ENCODE measurements around the gene TMEM131L.
"Not testable (repeated sequence)": the region's sequence is repeated elsewhere in the genome, so short reads cannot be mapped to it uniquely, and the experiment has no call there.

The TMEM131L gene

GRCh38 chr4:153582954-153583702, 117.0 kb downstream of the TMEM131L start:
- H3K36me3 ChIP-seq (ENCODE audit: insufficient read depth, low read length): no peaks in the 10 kb centered on the region; the same call in 1 of the 2 replicates

DNA sequence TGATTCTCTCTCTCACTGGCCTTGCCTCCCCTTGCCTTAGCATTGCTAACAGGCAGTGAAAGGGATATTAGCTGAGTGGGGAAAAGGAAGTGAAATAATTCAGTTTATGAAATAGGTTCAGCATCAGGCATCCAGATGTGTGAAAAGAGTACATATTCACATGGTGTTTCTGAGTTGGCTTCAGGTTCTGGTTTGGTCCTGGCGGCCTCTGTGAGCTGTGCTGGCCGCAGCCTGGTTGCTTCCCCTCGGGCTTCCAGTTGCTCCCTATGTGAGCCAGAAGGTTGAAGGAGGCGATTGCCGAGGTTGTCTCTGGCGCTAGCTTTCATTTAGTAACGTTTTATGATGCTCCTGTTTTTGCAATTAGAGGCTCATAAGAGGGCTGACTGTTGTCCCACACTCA, 118.9 kb downstream of the TMEM131L start:
- Histone ChIP-seq H3K9ac (ENCODE audit: low read depth, low read length) (no peak overlapping the region), H3K9me3 (ENCODE audit: control insufficient read depth, insufficient read depth, low read length) (no peaks in the 10 kb centered on the region), H3K4me1 (ENCODE audit: insufficient read depth, low read length) (no peaks in the 10 kb centered on the region), H3K36me3 (ENCODE audit: insufficient read depth, low read length) (peaks cover 4% of the 10 kb centered on the region)

More at GRCh38 chr4:153582954-153583702, 117.0 kb downstream of the TMEM131L start:
- H3K9ac ChIP-seq (ENCODE audit: low read depth, low read length): no peak overlapping the region
- no peaks in the 10 kb centered on the region for H3K4me1 ChIP-seq (ENCODE audit: insufficient read depth, low read length)
- no peaks in the 10 kb centered on the region for H3K9me3 ChIP-seq (ENCODE audit: control insufficient read depth, insufficient read depth, low read length)

DNA sequence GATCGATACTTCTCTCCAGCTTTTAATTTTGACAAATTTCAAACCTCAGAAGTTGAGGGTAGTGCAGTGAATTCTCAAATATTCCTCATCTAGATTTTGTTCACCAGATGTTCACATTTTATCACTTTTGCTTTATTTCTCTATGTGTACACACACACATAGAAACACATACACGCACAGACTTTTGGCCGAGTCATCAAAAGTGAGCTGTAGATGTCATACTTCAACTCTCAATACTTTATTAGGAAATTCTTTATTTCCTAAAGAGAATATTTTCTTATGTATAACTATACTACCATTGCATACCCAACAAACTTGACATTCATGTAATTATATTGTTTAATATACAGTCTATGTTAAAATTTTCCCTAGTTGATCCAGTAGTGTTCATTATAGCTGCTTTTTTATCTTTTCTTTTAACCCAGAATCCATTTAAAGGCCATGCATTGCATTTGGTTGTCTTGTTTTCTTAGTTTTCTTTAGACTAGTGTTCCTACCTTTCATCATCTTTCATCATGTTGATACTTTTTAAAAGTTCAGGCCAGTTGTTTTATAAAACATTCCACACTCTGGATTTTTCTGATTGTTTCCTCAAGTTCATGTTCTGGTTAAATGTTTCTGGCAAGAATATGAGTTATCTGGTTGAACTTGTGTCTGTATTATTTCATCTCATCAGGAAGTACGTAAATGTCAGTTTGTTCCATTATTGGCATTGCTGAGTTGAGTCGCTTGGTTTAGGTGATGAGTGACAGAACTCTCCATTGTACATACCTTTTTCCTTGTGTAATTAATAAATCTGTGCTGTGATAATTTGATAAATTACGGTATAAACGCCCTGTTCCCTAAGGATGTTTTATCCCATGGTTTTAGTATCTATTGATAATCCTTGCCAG, 123.8 kb downstream of the TMEM131L start:
- Histone ChIP-seq H3K9me3 (ENCODE audit: control insufficient read depth, insufficient read depth, low read length) (no peaks in the 10 kb centered on the region), H3K4me1 (ENCODE audit: insufficient read depth, low read length) (no peaks in the 10 kb centered on the region), H3K36me3 (ENCODE audit: insufficient read depth, low read length) (peaks cover 8% of the 10 kb centered on the region; the same call in 1 of the 2 replicates), H3K9ac (ENCODE audit: low read depth, low read length) (no peak overlapping the region)

GRCh38 chr4:153591441-153591840, 125.3 kb downstream of the TMEM131L start:
- H3K9ac ChIP-seq (ENCODE audit: low read depth, low read length): no peak overlapping the region
- H3K36me3 ChIP-seq (ENCODE audit: insufficient read depth, low read length): peaks cover 14% of the 10 kb centered on the region; the same call in 1 of the 2 replicates
- H3K9me3 ChIP-seq (ENCODE audit: control insufficient read depth, insufficient read depth, low read length): no peaks in the 10 kb centered on the region
- no peaks in the 10 kb centered on the region for H3K4me1 ChIP-seq (ENCODE audit: insufficient read depth, low read length)

- H3K36me3 ChIP-seq (ENCODE audit: insufficient read depth, low read length): peaks cover 14% of the 10 kb centered on the region; the same call in 1 of the 2 replicates
- H3K9me3 ChIP-seq (ENCODE audit: control insufficient read depth, insufficient read depth, low read length): no peaks in the 10 kb centered on the region
These were observed 125.9 kb downstream of the TMEM131L start for GRCh38 chr4:153592064-153592463.

DNA sequence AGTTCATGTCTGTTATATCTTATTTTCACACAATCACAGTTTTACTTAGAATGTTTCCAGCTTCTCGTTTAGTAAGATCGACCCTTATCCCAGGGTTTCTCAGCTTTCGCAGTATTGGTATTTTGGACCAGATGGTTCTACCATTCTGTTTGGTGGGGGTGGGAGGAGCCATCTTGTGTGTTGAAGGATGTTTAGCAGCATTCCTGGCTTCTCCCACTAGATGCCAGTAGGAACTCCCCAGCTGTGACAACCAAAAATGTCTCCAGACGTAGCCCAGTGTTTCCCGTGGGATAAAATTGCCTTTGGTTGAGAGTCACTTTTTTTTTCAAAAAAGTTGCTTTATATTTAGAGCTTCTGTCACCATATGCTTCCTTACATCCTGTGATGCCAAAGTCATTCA, 127.0 kb downstream of the TMEM131L start:
- Histone ChIP-seq H3K36me3 (ENCODE audit: insufficient read depth, low read length) (peaks cover 16% of the 10 kb centered on the region), H3K4me1 (ENCODE audit: insufficient read depth, low read length) (no peaks in the 10 kb centered on the region), H3K9ac (ENCODE audit: low read depth, low read length) (no peak overlapping the region), H3K9me3 (ENCODE audit: control insufficient read depth, insufficient read depth, low read length) (no peaks in the 10 kb centered on the region)

More at GRCh38 chr4:153592064-153592463, 125.9 kb downstream of the TMEM131L start:
- Histone ChIP-seq H3K4me1 (ENCODE audit: insufficient read depth, low read length) (no peaks in the 10 kb centered on the region), H3K9ac (ENCODE audit: low read depth, low read length) (no peak overlapping the region)

DNA sequence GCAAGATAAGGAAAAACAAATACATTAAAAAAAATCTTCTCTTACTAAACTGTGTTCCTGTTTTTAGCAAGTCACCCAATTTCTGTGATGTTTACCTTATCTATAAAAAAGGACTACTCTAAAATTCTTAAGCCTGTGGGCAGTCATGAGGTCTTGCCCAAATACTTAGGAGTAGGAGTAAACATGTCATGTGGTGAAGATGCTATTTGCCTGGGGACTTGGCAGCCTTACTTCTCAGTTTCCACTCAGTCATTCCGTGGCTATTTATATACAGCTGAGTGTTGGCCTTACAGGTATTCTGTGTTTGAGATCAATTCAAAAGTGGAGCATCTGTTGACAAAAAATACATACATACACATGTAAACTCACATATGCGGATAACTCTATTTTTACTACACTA, 128.1 kb downstream of the TMEM131L start:
- no peaks in the 10 kb centered on the region for H3K9me3 ChIP-seq (ENCODE audit: control insufficient read depth, insufficient read depth, low read length)
- no peak overlapping the region for H3K9ac ChIP-seq (ENCODE audit: low read depth, low read length)
- peaks cover 17% of the 10 kb centered on the region for H3K36me3 ChIP-seq (ENCODE audit: insufficient read depth, low read length)
- no peaks in the 10 kb centered on the region for H3K4me1 ChIP-seq (ENCODE audit: insufficient read depth, low read length)

GRCh38 chr4:153595894-153596601, 129.9 kb downstream of the TMEM131L start:
- no peak overlapping the region for H3K9ac ChIP-seq (ENCODE audit: low read depth, low read length)
- H3K36me3 ChIP-seq (ENCODE audit: insufficient read depth, low read length): peaks cover 12% of the 10 kb centered on the region
- H3K9me3 ChIP-seq (ENCODE audit: control insufficient read depth, insufficient read depth, low read length): no peaks in the 10 kb centered on the region
- H3K4me1 ChIP-seq (ENCODE audit: insufficient read depth, low read length): no peaks in the 10 kb centered on the region

GRCh38 chr4:153602758-153603157, 136.6 kb downstream of the TMEM131L start:
- Histone ChIP-seq H3K36me3 (ENCODE audit: insufficient read depth, low read length) (peaks cover 7% of the 10 kb centered on the region), H3K9me3 (ENCODE audit: control insufficient read depth, insufficient read depth, low read length) (no peaks in the 10 kb centered on the region), H3K9ac (ENCODE audit: low read depth, low read length) (no peak overlapping the region), H3K4me1 (ENCODE audit: insufficient read depth, low read length) (no peaks in the 10 kb centered on the region)

DNA sequence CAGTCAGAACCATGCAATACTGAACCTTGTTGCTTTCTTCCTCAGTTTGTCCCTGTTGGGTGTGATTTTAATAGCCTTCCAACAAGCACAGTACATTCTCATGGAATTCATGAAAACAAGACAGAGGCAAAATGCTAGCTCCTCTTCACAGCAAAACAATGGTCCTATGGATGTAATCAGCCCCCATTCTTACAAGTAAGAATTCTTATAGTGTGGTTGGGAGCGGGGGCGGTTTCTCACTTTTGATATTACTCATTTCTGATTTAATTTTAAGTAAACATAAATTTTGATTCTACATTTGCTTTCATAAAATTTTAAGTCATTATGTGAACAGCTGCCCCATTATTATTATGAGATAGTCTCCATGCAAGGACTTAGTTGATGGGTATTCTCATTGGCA, 137.1 kb downstream of the TMEM131L start:
- H3K9me3 ChIP-seq (ENCODE audit: control insufficient read depth, insufficient read depth, low read length): no peaks in the 10 kb centered on the region
- H3K36me3 ChIP-seq (ENCODE audit: insufficient read depth, low read length): peaks cover 4% of the 10 kb centered on the region; the same call in 1 of the 2 replicates
- no peaks in the 10 kb centered on the region for H3K4me1 ChIP-seq (ENCODE audit: insufficient read depth, low read length)
- H3K9ac ChIP-seq (ENCODE audit: low read depth, low read length): no peak overlapping the region

DNA sequence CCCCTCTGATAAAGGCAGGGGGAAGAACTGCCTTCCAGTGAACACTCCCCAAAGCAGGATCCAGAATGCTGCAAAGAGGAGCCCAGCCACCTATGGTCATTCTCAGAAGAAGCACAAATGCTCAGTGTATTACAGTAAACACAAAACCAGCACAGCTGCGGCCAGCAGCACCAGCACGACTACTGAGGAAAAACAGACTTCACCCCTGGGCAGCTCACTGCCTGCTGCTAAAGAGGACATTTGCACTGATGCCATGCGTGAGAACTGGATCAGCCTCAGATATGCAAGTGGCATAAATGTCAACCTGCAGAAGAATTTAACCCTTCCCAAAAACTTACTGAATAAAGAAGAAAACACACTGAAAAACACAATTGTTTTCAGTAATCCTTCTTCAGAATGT, 137.7 kb downstream of the TMEM131L start:
- Histone ChIP-seq H3K9me3 (ENCODE audit: control insufficient read depth, insufficient read depth, low read length) (no peaks in the 10 kb centered on the region), H3K9ac (ENCODE audit: low read depth, low read length) (no peak overlapping the region), H3K4me1 (ENCODE audit: insufficient read depth, low read length) (no peaks in the 10 kb centered on the region), H3K36me3 (ENCODE audit: insufficient read depth, low read length) (peaks cover 4% of the 10 kb centered on the region; the same call in 1 of the 2 replicates)

DNA sequence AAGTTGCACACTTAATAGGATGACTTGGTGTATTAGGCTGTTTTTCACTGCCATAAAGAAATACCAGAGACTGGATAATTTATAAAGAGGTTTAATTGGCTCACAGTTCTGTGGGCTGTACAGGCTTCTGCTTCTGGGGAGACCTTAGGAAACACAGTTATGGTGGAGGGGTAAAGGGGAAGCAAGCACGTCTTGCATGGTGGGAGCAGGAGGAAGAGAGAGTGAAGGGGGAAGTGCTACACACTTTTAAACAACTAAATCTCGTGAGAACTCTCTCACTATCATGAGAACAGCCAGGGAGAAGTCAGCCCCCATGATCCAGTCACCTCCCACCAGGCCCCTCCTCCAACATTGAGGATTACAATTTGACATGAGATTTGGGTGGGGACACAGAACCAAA, 142.9 kb downstream of the TMEM131L start:
- H3K9me3 ChIP-seq (ENCODE audit: control insufficient read depth, insufficient read depth, low read length); H3K9ac ChIP-seq (ENCODE audit: low read depth, low read length); H3K36me3 ChIP-seq (ENCODE audit: insufficient read depth, low read length); H3K4me1 ChIP-seq (ENCODE audit: insufficient read depth, low read length): not testable (repeated sequence)

DNA sequence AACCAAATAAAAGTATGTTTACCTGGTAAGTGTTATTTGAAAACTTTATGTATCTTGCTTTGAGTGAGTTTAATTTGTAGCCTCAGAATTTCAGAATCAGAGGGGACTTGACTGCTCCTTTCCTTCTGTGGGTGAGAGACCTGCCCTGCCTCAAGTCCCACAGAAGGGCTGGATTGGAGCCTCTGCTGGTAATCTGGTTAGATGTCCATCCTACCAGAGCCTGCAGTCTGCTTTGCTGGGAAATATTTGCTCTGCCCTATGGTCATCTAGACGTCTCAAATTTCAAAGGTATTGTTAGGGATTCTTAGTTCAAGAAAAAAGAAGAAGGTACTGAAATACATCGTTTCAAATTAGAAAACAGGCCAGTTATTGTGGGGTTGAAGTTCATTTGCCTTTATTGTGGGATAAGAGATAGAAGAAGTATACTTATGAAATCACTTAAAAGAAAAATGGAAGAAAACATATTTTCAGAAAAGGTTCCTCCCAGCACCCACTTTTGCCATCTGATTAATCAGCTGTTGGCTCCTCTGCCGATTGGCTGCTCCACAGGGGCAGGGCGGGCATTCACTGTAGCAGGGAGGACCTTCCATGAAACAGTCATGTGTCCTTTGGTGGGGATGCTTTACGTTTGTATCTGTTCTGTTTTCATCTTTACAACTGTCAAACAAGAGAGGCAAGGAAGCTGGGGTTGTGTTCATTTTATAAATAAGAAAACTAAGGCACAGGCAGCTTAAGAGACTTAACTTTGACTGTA, 144.6 kb downstream of the TMEM131L start:
- Histone ChIP-seq H3K9me3 (ENCODE audit: control insufficient read depth, insufficient read depth, low read length) (no peaks in the 10 kb centered on the region), H3K9ac (ENCODE audit: low read depth, low read length) (no peak overlapping the region), H3K36me3 (ENCODE audit: insufficient read depth, low read length) (no peaks in the 10 kb centered on the region), H3K4me1 (ENCODE audit: insufficient read depth, low read length) (no peaks in the 10 kb centered on the region)

DNA sequence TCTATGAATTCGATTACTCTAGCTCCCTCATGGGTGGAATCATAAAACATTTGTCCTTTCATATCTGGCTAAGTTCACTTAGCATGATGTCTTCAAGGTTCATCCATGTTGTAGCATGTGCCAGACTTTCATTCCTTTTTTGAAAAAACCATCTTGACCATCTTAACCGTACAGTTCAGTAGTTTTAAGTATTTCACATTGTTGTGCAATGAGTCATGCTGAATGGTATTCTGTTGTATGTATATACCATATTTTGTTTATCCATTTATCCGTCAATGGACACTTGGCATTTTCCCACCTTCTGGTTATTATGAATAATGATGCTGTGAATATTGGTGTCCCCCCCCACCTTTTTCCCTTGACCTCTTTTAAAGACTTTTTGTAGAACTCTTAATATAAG, 145.5 kb downstream of the TMEM131L start:
- H3K4me1 ChIP-seq (ENCODE audit: insufficient read depth, low read length): no peaks in the 10 kb centered on the region
- H3K36me3 ChIP-seq (ENCODE audit: insufficient read depth, low read length): no peaks in the 10 kb centered on the region
- H3K9me3 ChIP-seq (ENCODE audit: control insufficient read depth, insufficient read depth, low read length): no peaks in the 10 kb centered on the region
- H3K9ac ChIP-seq (ENCODE audit: low read depth, low read length): no peak overlapping the region

All from ES-I3 (cell line).